ENCODE results near the gene CD80. TPM values are rescaled to one million over a fixed set of nuclear protein-coding genes. Genes with fewer than 3 reads are reported as not detected.

CD80 gene
- total RNA-seq, 4 donors from 2014 or later, result not detected

DNA sequence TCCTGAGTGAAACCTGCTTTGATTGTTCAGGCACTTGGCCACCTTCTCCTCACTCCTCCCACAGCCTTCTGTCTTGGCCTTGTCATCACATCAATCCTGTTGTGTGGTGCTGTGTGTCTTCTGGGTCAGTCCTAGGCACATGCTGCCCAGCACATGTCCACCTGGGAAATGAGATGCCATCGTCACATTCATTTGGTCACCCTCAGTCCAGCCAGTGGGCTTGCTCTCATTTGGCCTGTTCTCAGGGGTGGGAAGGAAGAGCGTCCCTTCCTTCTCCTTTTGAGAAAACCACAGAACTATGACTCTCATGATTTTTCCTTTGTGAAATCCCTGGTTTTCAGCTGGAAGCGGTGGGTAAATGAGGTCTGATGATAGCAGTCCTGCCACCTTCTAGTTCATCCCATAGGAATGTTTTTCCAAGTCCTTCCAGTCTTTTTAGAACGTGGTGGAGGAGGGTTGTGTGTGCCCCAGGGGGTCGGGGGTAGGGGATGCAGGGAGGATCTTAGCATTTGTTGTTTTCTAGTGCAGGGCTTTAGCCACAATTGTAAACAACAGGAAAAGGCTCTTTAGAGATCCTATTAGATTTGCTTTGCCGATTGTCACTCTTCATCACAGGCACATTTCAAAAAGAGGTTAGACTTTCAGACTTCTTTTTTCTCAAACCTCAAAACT, 29.8 kb upstream of the CD80 start:
- TF ChIP-seq POLR2AphosphoS5 (IDR thresholded peaks at IDR 0.05) (no peak), EP300 (IDR thresholded peaks at IDR 0.05) (no peak), POLR2A (IDR thresholded peaks at IDR 0.05) (no peak)
- TF ChIP-seq, protein P1, sequence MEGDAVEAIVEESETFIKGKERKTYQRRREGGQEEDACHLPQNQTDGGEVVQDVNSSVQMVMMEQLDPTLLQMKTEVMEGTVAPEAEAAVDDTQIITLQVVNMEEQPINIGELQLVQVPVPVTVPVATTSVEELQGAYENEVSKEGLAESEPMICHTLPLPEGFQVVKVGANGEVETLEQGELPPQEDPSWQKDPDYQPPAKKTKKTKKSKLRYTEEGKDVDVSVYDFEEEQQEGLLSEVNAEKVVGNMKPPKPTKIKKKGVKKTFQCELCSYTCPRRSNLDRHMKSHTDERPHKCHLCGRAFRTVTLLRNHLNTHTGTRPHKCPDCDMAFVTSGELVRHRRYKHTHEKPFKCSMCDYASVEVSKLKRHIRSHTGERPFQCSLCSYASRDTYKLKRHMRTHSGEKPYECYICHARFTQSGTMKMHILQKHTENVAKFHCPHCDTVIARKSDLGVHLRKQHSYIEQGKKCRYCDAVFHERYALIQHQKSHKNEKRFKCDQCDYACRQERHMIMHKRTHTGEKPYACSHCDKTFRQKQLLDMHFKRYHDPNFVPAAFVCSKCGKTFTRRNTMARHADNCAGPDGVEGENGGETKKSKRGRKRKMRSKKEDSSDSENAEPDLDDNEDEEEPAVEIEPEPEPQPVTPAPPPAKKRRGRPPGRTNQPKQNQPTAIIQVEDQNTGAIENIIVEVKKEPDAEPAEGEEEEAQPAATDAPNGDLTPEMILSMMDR (IDR thresholded peaks at IDR 0.05), result no peak
- Histone ChIP-seq H3K9me3 (no peaks in the 10 kb centered on the region), H3K27ac (no peak overlapping the region), H3K27me3 (no peaks in the 10 kb centered on the region), H3K4me1 (peaks cover 3% of the 10 kb centered on the region), H3K4me3 (no peak overlapping the region), H3K36me3 (no peaks in the 10 kb centered on the region)
- DNase-seq (ENCODE audit: low spot score in 2 of 2), result no peak
- WGBS, result 70% methylated on average over 6 of the region's 6 CpGs

DNA sequence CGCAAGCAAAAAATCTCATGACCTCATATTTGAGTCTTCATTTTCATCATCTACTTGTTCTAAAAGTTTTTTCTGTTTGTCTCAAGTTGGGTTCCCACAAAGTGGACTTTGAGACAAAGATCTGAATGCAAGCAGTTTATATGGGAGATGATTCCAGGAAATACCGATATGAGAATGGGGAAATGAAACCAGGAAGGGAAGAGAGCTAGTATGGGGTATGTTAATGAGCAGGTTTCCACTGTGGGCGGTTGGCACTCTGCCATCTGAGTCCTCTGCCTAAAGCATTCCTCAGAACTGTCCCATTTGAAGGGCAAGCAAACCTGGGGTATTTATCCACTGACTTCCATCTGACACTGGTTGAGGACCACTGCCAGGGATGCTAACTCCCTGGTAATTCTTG, 28.7 kb upstream of the CD80 start:
- WGBS, result 73% methylated on average over 3 of the region's 3 CpGs
- peak in 1 of 2 donors; percentile 68 for DNase-seq (ENCODE audit: low spot score in 2 of 2)

DNA sequence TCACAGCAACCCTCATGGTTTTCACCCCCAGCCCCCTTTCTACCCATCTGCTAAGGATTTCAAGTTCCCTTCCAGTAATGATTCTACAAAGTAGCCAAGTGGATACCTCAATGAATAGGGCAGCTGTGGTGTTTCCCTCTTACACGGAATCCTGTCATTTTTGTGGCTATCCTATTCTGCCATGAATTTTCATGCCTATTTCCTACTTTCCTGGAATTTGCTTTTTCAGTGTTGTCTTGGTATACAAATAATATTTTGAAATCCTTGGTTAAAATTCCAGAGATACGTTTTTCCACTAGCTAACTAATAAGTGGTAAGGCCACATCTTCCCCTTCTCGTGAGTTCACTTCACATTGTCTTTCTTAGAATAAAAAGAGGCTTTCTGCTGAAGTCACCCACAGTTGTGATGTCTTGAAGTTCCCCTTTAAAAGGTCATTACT, 27.3 kb upstream of the CD80 start:
- Histone ChIP-seq H3K27me3 (no peaks in the 10 kb centered on the region), H3K4me3 (no peak overlapping the region), H3K36me3 (no peaks in the 10 kb centered on the region), H3K9me3 (no peaks in the 10 kb centered on the region), H3K4me1 (peaks cover 3% of the 10 kb centered on the region), H3K27ac (no peak overlapping the region)
- DNase-seq (ENCODE audit: low spot score in 2 of 2), result no peak
- WGBS, result 87% methylated on average over 3 of the region's 3 CpGs
- no peak for TF ChIP-seq EP300 (IDR thresholded peaks at IDR 0.05)
- TF ChIP-seq, protein P1 (IDR thresholded peaks at IDR 0.05), result no peak
- no peak for TF ChIP-seq POLR2A (IDR thresholded peaks at IDR 0.05)
- TF ChIP-seq POLR2AphosphoS5 (IDR thresholded peaks at IDR 0.05), result no peak

More for the DNA sequence above, 28.7 kb upstream of the CD80 start:
- no peaks in the 10 kb centered on the region for H3K27me3 ChIP-seq
- no peak overlapping the region for H3K27ac ChIP-seq
- TF ChIP-seq, protein P1 (IDR thresholded peaks at IDR 0.05), result no peak
- TF ChIP-seq POLR2A (IDR thresholded peaks at IDR 0.05), result no peak
- TF ChIP-seq EP300 (IDR thresholded peaks at IDR 0.05), result no peak
- no peak for TF ChIP-seq POLR2AphosphoS5 (IDR thresholded peaks at IDR 0.05)
- no peaks in the 10 kb centered on the region for H3K36me3 ChIP-seq
- H3K4me3 ChIP-seq, result no peak overlapping the region
- peaks cover 3% of the 10 kb centered on the region for H3K4me1 ChIP-seq
- no peaks in the 10 kb centered on the region for H3K9me3 ChIP-seq

DNA sequence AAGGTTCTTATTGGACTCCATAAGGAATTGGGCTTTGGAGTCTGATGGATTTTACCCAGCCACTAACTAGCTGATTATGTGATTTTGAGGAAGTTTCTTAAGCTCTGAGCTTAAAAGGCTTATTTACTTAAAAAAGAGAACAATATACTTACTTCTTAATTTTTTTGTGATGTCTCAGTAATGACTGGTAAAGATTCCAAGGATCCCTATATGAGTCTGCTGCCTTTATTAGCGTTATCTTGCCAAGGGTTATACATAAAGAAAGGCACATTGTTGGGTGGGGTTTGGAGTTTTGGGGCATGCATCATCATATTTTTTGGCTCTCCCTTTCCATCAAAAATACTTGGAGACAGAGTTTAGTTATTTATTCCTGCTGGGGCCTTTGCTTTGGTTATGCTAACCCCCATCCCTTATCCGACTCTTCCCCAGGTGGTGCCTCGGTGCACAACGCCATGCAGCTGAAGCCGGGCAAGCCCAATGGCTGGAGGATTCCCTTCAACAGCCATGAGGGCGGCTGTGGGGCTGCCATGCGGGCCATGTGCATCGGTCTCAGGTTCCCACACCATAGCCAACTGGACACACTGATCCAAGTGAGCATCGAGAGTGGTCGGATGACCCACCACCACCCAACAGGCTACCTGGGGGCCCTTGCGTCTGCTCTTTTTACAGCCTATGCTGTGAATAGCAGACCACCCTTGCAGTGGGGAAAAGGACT, 26.6 kb upstream of the CD80 start:
- no peaks in the 10 kb centered on the region for H3K36me3 ChIP-seq
- DNase-seq (ENCODE audit: low spot score in 2 of 2), result no peak
- H3K27me3 ChIP-seq, result no peaks in the 10 kb centered on the region
- TF ChIP-seq POLR2AphosphoS5 (IDR thresholded peaks at IDR 0.05) (no peak), EP300 (IDR thresholded peaks at IDR 0.05) (no peak), POLR2A (IDR thresholded peaks at IDR 0.05) (no peak)
- TF ChIP-seq, protein P1 (IDR thresholded peaks at IDR 0.05), result no peak
- H3K9me3 ChIP-seq, result no peaks in the 10 kb centered on the region
- no peak overlapping the region for H3K4me3 ChIP-seq
- 92% methylated on average over 11 of the region's 11 CpGs for WGBS
- H3K4me1 ChIP-seq, result peaks cover 3% of the 10 kb centered on the region
- H3K27ac ChIP-seq, result no peak overlapping the region

GRCh38 chr3:119585208-119585607, 25.8 kb upstream of the CD80 start:
- 95% methylated on average over 10 of the region's 10 CpGs for WGBS

More at GRCh38 chr3:119585208-119585607, 25.8 kb upstream of the CD80 start:
- Histone ChIP-seq H3K27ac (no peak overlapping the region), H3K4me3 (no peak overlapping the region), H3K36me3 (no peaks in the 10 kb centered on the region), H3K9me3 (no peaks in the 10 kb centered on the region), H3K27me3 (no peaks in the 10 kb centered on the region), H3K4me1 (peaks cover 8% of the 10 kb centered on the region)
- no peak for DNase-seq (ENCODE audit: low spot score in 2 of 2)
- TF ChIP-seq POLR2AphosphoS5 (IDR thresholded peaks at IDR 0.05) (no peak), EP300 (IDR thresholded peaks at IDR 0.05) (no peak), POLR2A (IDR thresholded peaks at IDR 0.05) (no peak)
- TF ChIP-seq, protein P1 (IDR thresholded peaks at IDR 0.05), result no peak
